Left forelimb (tissue), 1 donor: ENCODE measurements around the gene KCNK18.

Source experiments
- DNase-seq: peaks from one replicate; pipeline ENCODE4 v3.0.0-alpha.2; 2018; ENCODE audit warnings: low spot score

KCNK18 gene

DNA sequence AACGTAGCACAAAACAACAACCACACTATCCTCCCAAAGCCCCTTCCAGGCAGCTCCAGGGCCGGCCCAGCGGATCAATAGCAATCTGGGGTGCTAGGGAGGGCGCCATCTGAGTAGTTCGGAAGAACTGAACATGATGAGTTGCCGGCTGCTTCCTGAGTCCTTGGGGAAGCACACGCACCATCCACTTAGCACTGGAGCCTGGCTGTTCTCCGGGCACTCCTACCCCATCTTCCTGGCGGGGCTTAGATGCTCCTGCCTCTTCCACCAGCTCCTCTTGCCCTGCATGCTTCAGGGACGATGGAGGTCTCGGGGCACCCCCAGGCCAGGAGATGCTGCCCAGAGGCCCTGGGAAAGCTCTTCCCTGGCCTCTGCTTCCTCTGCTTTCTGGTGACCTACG lies at the start of gene KCNK18:
KCNK18 (plus strand) TSS at position 301 of the 400 bp plus-strand sequence; CDS start at position 301, 0 bp downstream.
- no peak for DNase-seq

GRCh38 chr10:117148284-117148683 lies 49.0 kb upstream of the KCNK18 start:
- no peak for DNase-seq

GRCh38 chr10:117152668-117153067 lies 44.6 kb upstream of the KCNK18 start:
- DNase-seq, result no peak

- no peak for DNase-seq
These were observed 39.0 kb upstream of the KCNK18 start for GRCh38 chr10:117158297-117158696.

DNA sequence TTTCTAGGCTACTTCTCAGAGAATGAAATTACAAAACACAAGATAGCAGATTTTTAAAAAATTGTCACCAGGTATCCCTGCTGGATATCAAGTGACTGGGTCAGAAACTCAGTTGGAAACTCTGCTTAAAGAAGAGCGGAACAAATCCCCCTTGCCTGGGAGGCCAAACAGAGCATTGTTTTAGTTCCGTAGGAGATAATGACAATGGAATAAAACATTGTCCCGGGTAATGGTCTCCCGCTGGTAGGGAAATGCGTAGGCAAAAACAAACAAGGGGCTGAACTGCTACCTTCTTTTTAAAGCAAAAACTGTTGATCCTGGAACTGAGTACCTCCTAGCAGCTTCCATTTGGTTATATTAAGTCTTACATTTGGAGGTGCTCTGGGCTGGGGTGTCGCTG lies 37.9 kb upstream of the KCNK18 start:
- no peak for DNase-seq

DNA sequence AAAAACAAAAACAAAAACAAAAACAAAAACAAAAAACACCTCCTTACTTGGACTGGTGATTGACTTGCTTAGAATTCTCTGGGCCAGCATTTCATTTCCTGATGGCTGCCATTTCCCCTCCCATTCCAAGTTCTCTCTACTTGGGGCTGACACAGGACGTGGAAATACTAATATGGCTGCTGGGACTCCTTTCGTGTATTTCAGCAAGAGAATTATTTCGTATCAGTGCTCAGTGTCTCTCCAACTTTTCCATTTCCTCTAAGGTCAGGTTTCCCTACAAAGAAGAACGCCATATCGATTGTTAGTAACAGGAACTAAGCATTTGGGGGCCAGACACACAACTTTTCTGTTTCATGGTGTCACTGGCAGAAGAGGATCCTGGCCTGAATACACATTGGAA lies 36.7 kb upstream of the KCNK18 start:
- DNase-seq, result no peak

DNA sequence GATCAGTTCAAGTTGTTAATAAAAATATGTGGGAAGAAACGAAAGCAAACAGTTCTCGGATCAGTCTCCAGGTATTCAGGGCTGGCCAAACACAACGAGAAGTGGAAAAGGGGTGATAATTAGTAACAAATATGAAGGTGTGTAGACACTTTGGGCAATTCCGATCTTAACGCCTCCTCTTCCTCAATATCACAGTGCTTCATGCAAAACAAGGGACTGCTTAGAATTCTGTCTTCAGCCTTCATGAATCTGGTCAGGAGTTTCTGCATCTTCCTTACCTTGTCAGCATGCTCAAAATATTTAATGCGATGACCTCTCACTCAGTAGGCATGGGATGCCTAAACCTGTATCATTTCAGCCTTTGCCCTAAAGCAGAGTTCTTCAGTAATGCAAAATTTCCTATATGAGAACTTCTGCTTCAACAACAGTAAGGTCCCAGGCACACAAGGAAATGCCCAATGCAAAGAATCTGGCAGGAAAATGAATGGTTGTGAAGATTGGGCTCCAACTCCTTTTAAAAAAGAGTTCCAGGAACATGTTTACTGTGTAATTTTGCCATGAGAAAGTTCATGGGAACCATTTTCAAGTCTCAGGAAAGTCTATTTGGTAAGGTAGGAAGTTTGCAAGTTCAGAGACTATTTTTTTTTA lies 35.8 kb upstream of the KCNK18 start:
- no peak for DNase-seq

GRCh38 chr10:117162093-117163060 lies 34.9 kb upstream of the KCNK18 start:
- DNase-seq, result no peak

- DNase-seq, result no peak
These were observed 34.0 kb upstream of the KCNK18 start for GRCh38 chr10:117163061-117163953.

GRCh38 chr10:117163954-117164548 lies 33.2 kb upstream of the KCNK18 start:
- DNase-seq, result no peak

GRCh38 chr10:117164592-117165537 lies 32.4 kb upstream of the KCNK18 start:
- DNase-seq, result no peak

DNA sequence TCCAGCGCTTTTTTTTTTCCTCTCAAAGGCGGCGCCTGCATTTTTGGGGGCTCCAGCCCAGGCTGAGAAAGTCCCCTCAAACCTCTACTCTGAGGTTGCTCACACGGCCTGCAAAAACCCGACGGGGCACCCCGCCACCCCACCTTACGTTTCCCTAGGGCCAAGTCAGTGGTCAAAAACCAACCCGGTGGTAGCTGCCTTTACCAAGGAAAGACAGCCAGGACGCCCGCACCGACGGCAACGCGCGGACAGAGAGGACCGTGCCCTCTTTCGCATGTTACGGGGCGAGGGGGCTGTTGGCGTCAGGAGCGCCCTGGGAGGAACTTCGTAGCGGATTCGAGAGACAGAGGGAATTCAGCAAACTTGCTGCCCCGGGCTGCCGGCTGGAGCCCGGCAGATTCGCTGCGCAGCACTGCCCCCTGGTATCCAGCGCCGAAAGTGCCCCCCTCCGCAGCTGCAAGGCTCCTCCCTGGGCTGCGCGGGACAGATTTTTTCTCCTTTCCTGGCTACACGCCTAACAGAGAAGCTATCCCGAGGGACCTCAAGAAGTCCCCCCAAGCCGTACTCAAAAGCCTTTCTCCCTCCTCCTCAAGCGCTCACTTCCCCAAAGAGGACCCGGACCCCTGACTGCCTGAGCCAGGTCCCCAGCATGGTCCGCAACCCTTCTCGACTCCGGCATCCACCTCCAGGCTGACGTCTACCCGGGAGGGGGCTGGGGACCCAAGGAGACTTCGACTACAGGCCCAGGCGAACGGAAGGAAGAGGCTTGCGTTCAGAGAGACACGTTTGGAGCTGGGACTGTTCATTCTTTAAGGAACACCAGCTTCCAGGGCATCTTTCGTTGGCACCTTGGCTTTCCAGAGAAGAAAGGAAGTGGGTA lies 31.5 kb upstream of the KCNK18 start:
- no peak for DNase-seq

DNA sequence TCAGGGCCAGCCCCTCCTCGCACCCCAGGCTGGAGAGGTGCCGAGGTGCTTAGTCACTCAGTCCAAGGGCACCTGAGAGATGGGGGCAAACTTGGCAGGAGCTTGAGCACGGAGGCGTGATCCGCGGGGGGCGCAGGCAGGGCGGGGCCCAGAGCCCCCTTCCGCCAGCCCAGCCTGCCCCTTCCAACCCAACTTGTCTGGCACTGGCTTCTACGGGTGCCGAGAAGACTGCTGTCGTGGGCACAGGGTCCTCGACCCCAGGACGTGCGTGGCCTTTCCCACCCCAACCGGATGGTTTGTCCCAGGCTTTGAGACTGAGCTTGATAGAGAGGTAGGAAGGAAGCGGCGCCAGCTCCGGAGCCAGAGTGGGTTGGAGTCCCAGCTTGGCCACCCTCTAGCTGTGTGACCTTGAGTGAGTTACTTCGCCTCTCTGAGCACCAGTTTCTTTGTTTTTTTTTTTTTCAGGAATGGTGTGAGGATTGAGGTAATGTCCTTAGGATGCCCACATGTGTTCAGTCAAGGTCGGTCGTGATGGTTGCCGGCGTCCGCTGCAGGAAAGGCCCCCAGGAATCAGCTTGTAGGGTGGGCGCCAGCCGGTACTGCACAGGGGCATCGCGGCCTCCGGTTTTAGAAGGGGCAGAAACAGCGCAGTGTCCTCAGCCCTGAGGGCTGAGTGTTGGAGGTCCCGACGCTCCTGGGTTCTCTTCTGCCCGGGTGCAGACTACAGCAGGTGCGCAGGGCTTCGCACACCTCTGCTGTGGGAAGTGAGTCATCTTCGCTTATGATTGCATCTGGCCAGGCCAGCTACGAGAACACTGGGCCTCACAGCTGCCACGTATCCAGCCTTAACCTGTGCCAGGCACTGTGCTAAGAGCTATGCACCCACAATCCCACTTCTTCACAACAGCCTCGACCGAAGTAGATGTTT lies 30.6 kb upstream of the KCNK18 start:
- DNase-seq, result no peak

DNA sequence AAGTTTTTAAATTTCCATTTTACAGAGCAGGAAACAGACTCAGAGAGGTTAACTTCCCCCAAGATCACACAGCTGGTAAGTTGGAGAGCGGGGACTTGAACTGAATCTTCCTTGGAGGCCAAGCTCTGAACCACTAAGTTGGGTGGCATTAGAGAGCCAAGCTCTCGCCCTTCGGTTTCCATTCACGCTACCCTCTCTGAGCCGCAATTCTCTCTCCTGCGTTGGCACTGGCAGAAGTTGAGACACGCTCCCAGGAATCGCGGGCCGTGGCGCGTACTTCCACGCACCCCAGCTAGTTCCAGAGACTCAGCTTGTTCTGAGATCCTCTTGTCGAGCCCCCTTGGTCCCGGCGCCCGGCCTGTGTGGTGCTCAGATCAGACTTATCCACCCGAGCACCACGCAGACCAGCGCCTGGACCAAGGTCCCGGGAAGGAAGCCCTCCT lies 29.9 kb upstream of the KCNK18 start:
- DNase-seq, result no peak

DNA sequence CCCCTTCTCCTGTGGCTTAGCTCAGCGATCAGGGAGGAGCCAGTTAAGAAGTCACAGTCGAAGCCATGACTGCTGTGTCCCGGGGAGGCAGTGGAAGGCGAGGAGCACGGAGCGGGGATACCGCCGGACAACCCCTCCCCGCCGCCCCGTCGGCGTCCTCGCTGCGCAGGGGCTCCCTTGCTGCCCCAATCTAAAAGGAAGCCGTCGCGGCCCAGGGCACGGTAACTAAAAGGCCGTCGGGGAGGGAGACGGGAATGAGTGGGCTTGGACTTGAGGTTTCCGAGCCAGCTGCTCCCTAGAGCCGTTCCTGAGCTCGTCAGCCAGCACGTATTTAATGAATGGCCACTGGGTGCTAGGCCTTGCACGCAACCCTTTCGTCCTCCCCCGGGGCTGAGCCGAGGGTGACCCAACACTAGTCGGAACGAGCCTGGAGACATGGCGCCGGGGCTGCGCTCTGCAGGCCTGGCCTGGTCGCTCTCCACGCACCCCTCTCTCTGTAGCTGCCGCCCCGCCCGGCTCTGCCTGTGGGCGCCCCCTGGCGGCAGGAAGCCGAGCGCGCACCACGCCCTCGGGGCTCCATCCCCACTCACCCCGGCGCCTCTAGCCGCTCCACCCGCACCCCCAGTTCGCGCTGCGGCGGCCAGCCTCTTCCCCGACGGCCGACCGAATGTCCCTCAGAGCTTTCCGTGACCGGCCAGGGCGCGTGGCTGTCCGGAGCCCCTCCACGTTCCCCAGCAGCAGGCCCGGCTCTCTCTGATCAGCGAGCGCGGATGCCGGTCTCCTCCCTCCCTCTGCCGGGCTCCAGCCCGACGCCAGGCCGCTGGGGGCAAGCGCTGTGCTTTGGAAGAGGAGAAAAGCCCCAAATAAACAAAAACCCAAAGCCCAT lies 29.3 kb upstream of the KCNK18 start:
- peak; percentile 82 for DNase-seq

DNA sequence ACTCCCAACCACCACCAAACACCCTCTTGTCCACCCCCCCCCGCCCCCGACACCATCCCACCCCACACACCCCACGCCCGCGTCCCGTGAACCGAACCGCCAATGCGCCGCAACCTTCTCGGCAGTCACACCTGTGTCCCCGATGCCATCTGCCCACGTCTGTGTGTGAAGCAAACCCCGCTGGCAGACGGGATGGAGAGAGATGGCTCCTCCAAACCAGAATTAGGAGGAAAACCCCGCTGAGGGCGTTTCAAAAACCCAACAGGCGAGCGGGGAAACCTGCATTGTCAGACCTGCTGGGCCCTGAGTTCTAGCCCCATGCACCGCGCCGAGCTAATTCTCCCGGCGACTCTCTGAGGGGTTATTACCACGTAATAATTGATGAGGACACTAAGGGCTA lies 28.6 kb upstream of the KCNK18 start:
- no peak for DNase-seq

DNA sequence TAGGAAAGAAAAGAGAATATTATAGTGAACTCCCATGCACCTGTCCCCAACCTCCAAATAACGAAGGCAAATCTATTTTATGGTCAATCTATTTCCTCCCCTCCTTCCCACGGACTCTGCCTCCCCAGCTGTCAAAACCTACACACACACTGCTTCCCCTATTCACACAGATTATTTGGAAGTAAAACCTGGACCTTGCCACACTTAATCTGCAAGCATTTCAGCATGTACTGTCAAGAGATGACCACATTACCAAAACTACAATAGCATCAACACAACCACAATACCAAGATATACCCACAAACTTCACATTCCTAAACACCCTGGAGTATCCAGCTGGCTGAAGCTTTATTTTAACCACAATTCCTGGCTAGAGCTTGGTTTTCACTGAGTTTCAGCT lies 27.8 kb upstream of the KCNK18 start:
- no peak for DNase-seq
